HG02642 (cell line): Measurements from ENCODE around the gene SH3GL1.

Experiments
- ATAC-seq: cut with Tn5 transposase; IDR thresholded peaks from one replicate; pipeline ENCODE4 v1.9.1; 2021; ENCODE audit warnings: mild to moderate bottlenecking; ENCODE audit not compliant: unreplicated experiment, poor library complexity

Gene SH3GL1

DNA sequence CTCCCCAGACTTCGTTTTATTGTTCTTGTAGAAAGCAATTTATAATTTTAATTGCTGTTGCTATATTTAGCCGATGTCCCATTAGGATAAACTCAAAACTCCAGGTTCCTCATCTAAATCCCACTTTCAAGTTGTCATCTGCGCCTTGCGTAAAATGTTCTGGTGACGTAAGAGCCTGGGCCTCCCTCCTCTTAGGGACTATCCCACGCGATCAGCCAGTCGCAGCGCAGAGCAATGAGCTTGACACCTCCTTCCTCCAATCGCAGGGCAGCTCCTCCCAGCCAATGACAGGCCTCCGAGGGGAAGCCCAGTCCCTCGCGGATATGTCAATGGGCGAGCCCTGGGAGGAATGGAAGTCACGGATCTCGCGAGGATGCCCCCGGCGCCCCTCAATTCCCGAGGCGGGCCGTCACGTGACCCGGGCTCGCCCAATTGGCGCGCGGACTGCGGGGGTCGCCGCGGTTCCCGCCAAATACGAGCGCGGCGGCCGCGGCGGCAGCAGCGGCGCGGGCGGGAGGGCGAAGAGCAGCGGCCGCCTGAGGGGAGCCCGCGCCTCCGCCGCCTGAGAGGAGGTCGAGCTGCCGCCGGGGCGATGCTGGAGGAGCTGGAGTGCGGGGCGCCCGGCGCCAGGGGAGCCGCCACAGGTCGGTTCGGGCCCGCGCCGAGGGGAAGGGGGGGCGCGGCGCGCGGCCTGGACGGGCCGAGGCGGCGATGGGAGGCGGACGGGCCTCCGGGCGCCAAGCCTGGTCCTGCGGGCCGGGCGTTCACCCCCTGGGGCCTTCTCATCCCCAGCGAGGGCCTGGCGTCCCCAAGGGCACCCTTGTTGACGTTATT, 2.0 kb upstream of the SH3GL1 start, which contains the start of gene CHAF1A:
TSS of gene CHAF1A (plus strand) at position 470 of the 834 bp plus-strand sequence. CDS start at position 593, 123 bp downstream.
- ATAC-seq, result peak; percentile 76

DNA sequence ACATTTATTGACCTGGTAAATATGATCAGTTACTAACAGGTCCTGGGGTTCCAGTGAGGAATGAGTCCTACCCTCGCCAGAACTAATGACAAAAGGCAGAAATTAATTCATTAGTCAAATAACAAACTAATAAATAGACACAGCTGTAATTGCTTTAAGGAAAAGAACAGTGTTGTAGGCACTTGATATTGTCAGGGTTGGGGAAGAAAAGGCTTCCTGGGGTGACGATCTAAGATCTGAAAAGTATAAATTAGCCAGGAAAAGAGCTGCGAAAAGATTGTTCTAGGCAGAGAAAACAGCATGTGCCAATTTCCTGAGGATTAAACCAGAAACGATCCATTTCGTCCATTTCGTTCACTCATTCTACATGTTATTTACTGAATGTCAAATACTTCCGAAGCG, 1.4 kb upstream of the SH3GL1 start:
- no peak for ATAC-seq

- peak; percentile 12 for ATAC-seq
These were observed 574 bp downstream of the SH3GL1 start for GRCh38 chr19:4399812-4400134.

DNA sequence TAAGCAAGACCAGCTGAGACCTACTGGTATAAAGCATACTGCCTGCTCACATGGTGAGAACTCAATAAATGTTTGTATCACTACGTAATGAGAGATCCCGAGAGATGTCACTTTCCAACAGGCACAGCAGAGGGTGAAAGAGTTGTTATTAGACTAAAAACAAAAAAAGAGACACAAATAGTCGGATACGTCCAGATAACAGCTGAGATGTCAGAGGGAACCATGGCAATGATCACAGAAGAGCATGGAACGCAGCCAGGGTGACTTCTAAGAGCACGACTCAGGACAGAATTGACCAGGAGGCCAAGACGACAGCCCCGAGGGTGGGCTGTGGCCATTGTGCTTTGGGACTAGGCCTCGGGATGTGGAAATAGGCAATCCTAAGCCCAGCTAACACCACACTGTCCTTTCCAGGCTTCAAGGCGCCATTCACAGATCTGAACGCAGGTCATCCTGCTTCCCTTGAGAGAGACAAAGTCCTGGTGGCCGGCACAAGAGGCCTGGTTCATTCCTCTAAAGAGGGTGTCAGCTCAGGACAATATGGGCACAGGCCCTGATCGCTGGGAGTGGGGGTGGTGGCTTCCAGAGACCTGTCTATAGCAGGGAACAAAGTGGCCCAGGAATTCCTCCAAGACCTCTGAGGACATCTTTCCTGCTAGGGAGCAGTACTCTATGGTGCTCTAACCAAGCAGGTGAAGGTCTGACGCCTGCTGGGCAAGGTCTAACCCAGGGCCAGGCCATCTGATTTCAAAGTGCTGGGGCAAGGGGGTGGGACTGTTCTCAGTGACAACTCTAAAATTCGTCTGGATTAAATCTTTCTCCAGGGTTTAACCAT, 3.2 kb downstream of the SH3GL1 start:
- ATAC-seq, result no peak

GRCh38 chr19:4393947-4394590, 6.3 kb downstream of the SH3GL1 start:
- ATAC-seq, result no peak

- no peak for ATAC-seq
These were observed 8.5 kb downstream of the SH3GL1 start for GRCh38 chr19:4391701-4392483.

- no peak for ATAC-seq
These were observed 9.0 kb downstream of the SH3GL1 start for GRCh38 chr19:4391306-4391693.

- ATAC-seq, result no peak
These were observed 9.6 kb downstream of the SH3GL1 start for GRCh38 chr19:4390567-4391305.

- ATAC-seq, result no peak
These were observed 10.3 kb downstream of the SH3GL1 start for GRCh38 chr19:4390017-4390566.

DNA sequence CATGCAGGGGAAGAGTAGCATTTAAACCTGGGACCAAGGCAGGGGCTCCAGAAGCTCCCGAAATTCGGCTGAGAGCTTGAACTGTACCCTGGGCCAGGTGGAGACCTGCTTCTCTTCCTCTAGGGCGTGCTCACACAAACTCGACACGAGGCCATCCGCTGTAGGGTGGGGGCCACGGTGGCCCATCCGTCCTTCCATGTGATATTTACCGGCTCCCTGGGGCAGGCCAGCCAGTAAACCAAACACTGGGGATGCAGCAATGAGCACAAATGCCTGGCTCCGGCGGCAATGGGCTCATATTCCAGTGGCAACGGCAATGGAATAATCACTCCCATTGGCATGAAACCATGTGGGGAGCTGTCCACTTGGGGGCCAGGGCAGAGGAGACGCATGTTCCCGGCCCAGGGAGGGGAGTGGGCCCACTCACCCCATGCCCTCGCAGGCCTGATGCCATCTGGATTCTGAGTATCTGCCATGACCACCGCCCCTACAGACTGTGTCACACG, 10.8 kb downstream of the SH3GL1 start:
- ATAC-seq, result no peak

- no peak for ATAC-seq
These were observed 11.3 kb downstream of the SH3GL1 start for GRCh38 chr19:4389064-4389375.

- no peak for ATAC-seq
These were observed 11.8 kb downstream of the SH3GL1 start for GRCh38 chr19:4388337-4389063.

DNA sequence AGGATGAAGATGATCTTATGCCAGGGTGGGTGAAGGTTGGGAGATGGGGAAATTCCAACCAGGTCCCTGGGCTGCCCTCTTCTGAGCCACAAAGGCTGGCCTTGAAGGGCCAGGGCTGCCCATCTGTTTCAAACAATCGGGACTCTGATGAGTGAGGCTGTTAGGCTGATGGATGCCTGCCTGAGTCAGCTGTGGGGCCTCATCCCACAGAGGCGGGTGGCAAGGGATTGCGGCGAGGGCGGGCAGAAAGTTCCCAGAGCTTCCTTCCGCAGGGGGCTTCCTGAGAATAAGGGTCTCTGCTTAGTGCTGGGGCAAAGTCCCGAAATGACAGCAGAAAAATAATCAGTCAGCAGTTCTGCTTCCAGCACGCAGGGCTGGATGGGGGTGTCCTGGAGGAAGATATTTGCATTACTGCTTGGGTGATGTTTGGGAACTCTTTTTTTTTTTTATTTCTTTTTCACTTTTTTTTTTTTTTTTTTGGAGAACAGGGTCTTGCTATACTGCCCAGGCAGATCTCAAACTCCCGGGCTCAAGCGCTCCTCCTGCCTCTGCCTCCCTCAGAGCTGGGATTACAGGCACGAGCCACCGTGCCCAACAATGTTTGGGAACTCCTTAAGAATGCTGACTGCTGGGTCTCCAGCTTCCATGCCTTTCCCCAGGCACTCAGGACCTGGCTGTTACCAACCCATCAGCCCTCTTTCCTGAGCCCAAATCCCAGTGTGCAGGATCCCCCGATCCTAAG, 14.1 kb downstream of the SH3GL1 start:
- ATAC-seq, result no peak

DNA sequence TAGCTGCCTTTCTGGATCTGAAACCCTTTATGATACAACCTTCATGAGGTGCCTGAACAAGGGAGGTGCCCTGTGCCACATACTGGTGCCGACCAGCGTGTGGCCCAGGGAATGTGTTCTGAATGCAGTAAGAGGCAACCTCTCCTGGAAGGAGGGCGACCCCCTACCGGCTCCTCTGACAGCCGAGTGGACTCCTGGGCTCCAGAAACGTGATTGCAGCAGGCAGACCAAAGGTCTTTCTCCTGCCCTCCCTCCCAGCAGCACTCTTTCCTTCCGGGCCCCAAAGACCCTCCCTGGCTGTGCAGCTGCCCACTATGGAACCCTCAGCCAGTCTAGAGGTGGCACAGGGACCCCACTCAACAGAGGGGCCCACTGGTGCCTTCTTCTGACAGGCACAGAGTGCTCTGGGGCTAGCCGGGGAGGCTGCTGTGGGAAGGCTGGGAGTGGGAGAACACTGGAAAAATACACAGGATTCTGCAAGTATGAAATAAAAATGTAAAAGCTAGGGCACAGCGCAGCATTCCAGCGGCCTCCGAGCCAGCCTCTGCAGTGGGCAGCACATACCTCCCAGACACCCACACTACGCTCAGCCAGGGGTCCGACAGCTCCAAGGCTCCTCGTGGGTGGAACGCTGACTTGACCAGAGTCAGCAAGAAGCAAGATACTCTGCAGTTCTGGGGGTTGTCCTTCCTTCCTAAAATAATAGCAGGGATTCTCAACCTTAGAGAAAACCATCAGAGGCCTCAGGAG, 14.9 kb downstream of the SH3GL1 start:
- no peak for ATAC-seq

- no peak for ATAC-seq
These were observed 20.1 kb downstream of the SH3GL1 start for GRCh38 chr19:4380254-4380727.

GRCh38 chr19:4379383-4380253, 20.7 kb downstream of the SH3GL1 start:
- ATAC-seq, result no peak
